OCI-LY7 (cell line): ENCODE data around the gene EBPL. TPM values are rescaled to one million over a fixed set of nuclear protein-coding genes. Genes with fewer than 3 reads are reported as not detected.

Source experiments
- BruUV-seq: library from RNA; stranded (reverse); fragments of 400-500 nt; replicated peaks from 2 replicates; lab custom pipeline; 2021; lab: Mats Ljungman, UMichigan
- CTCF ChIA-PET: fragments of 300-600 bp; sonication (Branson Sonifier 250); formaldehyde crosslinking; loops from one replicate; lab custom pipeline; 2022; ENCODE audit warnings: antibody characterized with exemption; ENCODE audit not compliant: unreplicated experiment; lab: Charles Lee
- POLR2A ChIA-PET: fragments of 300-600 bp; sonication (Branson Sonifier 250); formaldehyde crosslinking; loops from one replicate; lab custom pipeline; 2022; ENCODE audit warnings: antibody characterized with exemption; lab: Charles Lee
- DNase-seq: peaks from one replicate; pipeline ENCODE4 v3.0.0-alpha.2; 2015; ENCODE audit warnings: low spot score
- H2AFZ ChIP-seq: fragments of 200-600 bp; sonication (generic), shearing (Covaris generic); 2 replicates; pipeline ENCODE4 v1.6.1; 2014; ENCODE audit warnings: mild to moderate bottlenecking, antibody characterized with exemption, low read length, moderate library complexity
- H3K27ac ChIP-seq: fragments of 200-600 bp; sonication (generic); 2 replicates; pipeline ENCODE4 v1.5.1; 2014; ENCODE audit warnings: mixed run types, low read depth, mild to moderate bottlenecking, moderate library complexity, low read length, inconsistent platforms; ENCODE audit not compliant: poor library complexity, severe bottlenecking
- H3K36me3 ChIP-seq: fragments of 200-600 bp; sonication (generic); 2 replicates; pipeline ENCODE4 v1.6.1; 2014; ENCODE audit warnings: mild to moderate bottlenecking, antibody characterized with exemption, low read length, moderate library complexity, mixed read lengths; ENCODE audit not compliant: insufficient read depth
- H3K4me1 ChIP-seq: fragments of 200-600 bp; sonication (generic); 2 replicates; pipeline ENCODE4 v1.5.1; 2014; ENCODE audit warnings: mild to moderate bottlenecking, low read length; ENCODE audit not compliant: insufficient read depth, poor library complexity, severe bottlenecking
- H3K4me2 ChIP-seq: fragments of 200-600 bp; sonication (generic); 2 replicates; pipeline ENCODE4 v1.6.1; 2014; ENCODE audit warnings: mild to moderate bottlenecking, low read length
- H3K4me3 ChIP-seq: fragments of 200-600 bp; sonication (generic); 2 replicates; pipeline ENCODE4 v1.5.1; 2014; ENCODE audit warnings: mild to moderate bottlenecking, low read depth, low read length; ENCODE audit not compliant: poor library complexity, severe bottlenecking
- H3K79me2 ChIP-seq: fragments of 200-600 bp; sonication (generic); 2 replicates; pipeline ENCODE4 v1.6.1; 2016; ENCODE audit warnings: low read depth, mild to moderate bottlenecking, low read length, moderate library complexity, mixed read lengths; ENCODE audit not compliant: insufficient read depth
- H3K9me2 ChIP-seq: fragments of 200-600 bp; sonication (generic); 2 replicates; pipeline ENCODE4 v1.6.1; 2016; ENCODE audit warnings: mild to moderate bottlenecking, low read length, mixed read lengths; ENCODE audit not compliant: insufficient read depth
- H3K9me3 ChIP-seq: fragments of 200-600 bp; sonication (generic); 2 replicates; pipeline ENCODE4 v1.6.1; 2014; ENCODE audit warnings: mild to moderate bottlenecking, mixed run types, low read length, mixed read lengths
- H4K20me1 ChIP-seq: fragments of 200-600 bp; sonication (generic); 2 replicates; pipeline ENCODE4 v1.6.1; 2014; ENCODE audit warnings: mild to moderate bottlenecking, antibody characterized with exemption, low read length, moderate library complexity, mixed read lengths; ENCODE audit not compliant: insufficient read depth
- CTCF ChIP-seq: fragments of 200-600 bp; sonication (generic); conservative IDR thresholded peaks from 2 replicates; pipeline ENCODE4 v1.5.1; 2014; ENCODE audit warnings: mild to moderate bottlenecking, antibody characterized with exemption, low read length, moderate library complexity, mixed read lengths
- EZH2phosphoT487 ChIP-seq: fragments of 200-600 bp; sonication (generic); IDR thresholded peaks from 2 replicates; pipeline ENCODE4 v1.6.1; 2018; ENCODE audit warnings: low read depth, borderline replicate concordance, mild to moderate bottlenecking, mixed run types, antibody characterized with exemption, low read length, moderate library complexity, mixed read lengths
- intact Hi-C: fragments of 100-400 bp; cut with micrococcal nuclease; formaldehyde crosslinking; loops from one replicate; pipeline ENCODE4 v1.10.0; 2022; ENCODE audit not compliant: unreplicated experiment
- total RNA-seq, 2 experiments: library from RNA; depleted of rRNA in 1 of 2; stranded (reverse); fragments of >200 nt in 1 of 2; shearing (Covaris generic) in 1 of 2; gene quantifications; 2 replicates each; pipeline ENCODE4 v1.2.3, GENCODE V29; 2014 to 2022

EBPL gene
- total RNA-seq, 2 experiments from 2014 or later, result 38.8 to 47.3 TPM

- H3K79me2 ChIP-seq, result peaks cover 22% of the 10 kb centered on the region
- ChIA-PET CTCF (interaction anchor here (1.1 kb wide), 1 partner anchor 23 kb away, joined by 5 read pairs; no protein-coding TSS in a partner anchor), POLR2A (interaction anchor here (0.7 to 1.9 kb wide), 5 partner anchors 11 to 165 kb away, joined by 3 to 6 read pairs (median 5); no protein-coding TSS in a partner anchor)
- no TSS peak for BruUV-seq
- H3K4me3 ChIP-seq, result no peak overlapping the region
- no peaks in the 10 kb centered on the region for H3K9me3 ChIP-seq
- peaks cover 30% of the 10 kb centered on the region for H3K4me1 ChIP-seq
- no peak for TF ChIP-seq CTCF
- TF ChIP-seq EZH2phosphoT487, result no peak
- peaks cover 9% of the 10 kb centered on the region for H3K36me3 ChIP-seq
- H4K20me1 ChIP-seq, result no peaks in the 10 kb centered on the region
- no peaks in the 10 kb centered on the region for H3K9me2 ChIP-seq
- H3K27ac ChIP-seq, result no peak overlapping the region
- H3K4me2 ChIP-seq, result no peak overlapping the region
- intact Hi-C loops, result loop anchor here (10.0 kb wide), 1 partner anchor 1051 kb away; no protein-coding TSS in a partner anchor
- DNase-seq, result no peak
- no peak overlapping the region for H2AFZ ChIP-seq
These were observed 65.8 kb downstream of the EBPL start for GRCh38 chr13:49625392-49626079.

GRCh38 chr13:49624229-49624628 is 67.1 kb downstream of the EBPL start:
- no TSS peak for BruUV-seq
- no peaks in the 10 kb centered on the region for H3K9me2 ChIP-seq
- no peaks in the 10 kb centered on the region for H3K36me3 ChIP-seq
- peak overlapping the region; percentile 12; the same call in 1 of the 2 replicates for H2AFZ ChIP-seq
- TF ChIP-seq CTCF (no peak), EZH2phosphoT487 (no peak)
- peaks cover 28% of the 10 kb centered on the region for H3K4me1 ChIP-seq
- H3K9me3 ChIP-seq, result no peaks in the 10 kb centered on the region
- H3K79me2 ChIP-seq, result peaks cover 9% of the 10 kb centered on the region
- CTCF ChIA-PET, result interaction anchor here (1.6 kb wide), 1 partner anchor 15 kb away, joined by 3 read pairs; no protein-coding TSS in a partner anchor
- H4K20me1 ChIP-seq, result no peaks in the 10 kb centered on the region
- H3K27ac ChIP-seq, result no peak overlapping the region
- POLR2A ChIA-PET, result interaction anchor here (1.4 kb wide), 1 partner anchor 9 kb away, joined by 5 read pairs; no protein-coding TSS in a partner anchor
- no peak overlapping the region for H3K4me3 ChIP-seq
- intact Hi-C loops, result loop anchor here (10.0 kb wide), 1 partner anchor 1049 kb away; no protein-coding TSS in a partner anchor
- H3K4me2 ChIP-seq, result no peak overlapping the region
- no peak for DNase-seq
